HG02852 (cell line): ENCODE data around the gene SEM1.
"Not testable (repeated sequence)": the region's sequence is repeated elsewhere in the genome, so short reads cannot be mapped to it uniquely, and the experiment has no call there.

Experiments used
- ATAC-seq: cut with Tn5 transposase; IDR thresholded peaks from one replicate; pipeline ENCODE4 v1.9.1; 2021; ENCODE audit warnings: mild to moderate bottlenecking, moderate library complexity; ENCODE audit not compliant: unreplicated experiment

The SEM1 gene

DNA sequence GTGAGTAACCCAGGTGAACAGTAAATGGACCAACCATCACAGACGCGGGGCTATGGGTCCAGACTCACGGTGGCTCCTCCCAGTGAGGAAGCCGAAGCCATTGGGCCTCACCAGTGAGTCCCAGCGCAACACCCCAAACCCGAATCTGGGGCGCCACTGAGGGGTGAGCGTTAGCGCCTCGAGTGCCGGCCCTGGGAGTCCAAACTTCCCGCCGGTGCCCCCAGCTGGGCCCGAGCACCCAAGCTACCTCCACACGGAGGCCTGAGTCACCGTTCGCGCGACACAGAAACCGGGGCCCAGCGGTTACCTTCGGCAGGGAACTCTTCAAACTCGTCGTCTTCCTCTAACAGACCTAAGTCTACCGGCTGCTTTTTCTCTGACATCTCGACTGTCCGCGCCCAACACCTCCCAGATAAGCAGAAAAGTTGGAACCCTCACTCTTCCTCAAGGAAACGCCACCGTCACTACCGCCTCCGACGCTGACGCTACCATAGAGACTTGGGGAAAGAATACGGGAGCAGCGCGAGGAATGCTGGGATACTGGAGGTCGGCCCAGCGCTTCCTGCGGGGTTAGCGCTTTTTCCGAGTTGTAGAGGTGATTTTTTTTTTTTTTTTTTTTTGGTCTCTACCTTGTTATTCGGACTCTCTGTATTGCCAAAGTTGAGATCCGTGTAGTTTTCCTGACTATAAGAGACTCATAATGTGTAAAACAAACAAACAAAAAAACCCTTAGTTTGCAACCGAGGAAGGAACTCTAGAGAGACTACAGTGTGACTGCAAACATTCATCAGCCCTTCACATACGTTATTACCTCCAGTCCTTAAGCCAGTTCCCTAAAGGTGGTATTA, at the start of gene SEM1:
TSS of gene SEM1 (minus strand) at position 466 of the 848 bp plus-strand sequence. CDS start at position 383, 83 bp downstream.
- peak; percentile 92 for ATAC-seq

DNA sequence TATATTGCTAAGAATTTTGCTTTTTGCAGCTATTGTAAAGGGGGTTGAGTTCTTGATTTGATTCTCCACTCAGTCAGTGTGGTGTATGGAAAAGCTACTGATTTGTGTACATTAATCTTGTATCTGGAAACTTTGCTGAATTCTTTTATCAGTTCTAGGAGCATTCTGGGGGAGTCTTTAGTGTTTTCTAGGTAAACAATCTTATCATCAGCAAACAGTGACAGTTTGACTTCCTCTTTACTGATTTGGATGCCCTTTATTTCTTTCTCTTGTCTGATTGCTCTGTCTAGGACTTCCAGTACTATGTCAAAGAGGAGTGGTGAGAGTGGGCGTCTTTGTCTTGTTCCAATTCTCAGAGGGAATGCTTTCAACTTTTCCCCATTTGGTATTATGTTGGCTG, 48.2 kb upstream of the SEM1 start:
- ATAC-seq, result not testable (repeated sequence)

DNA sequence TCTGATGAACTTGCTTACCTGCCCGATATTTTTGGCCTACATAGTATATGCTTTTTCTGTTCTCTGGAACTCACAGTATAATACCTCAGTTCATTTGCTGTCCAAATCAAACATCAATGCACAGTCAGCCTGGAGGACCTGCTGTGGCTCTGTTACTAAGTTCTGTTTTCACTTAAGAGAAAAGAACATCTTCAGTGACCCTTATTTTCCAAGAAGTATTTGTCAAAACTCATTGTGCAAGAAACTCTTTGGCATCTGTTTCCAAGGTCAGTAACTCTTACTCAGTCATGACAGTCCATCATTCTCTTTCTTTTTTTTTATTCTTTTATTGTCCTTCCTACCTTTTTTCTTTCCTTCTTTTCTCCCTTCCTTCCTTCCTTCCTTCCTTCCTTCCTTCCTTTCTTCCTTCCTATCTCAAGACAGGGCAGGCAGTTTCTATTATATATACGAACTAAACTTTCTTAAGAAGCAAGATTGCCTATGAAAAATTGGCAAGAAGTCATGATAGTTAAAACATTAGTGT, 37.8 kb upstream of the SEM1 start:
- no peak for ATAC-seq

DNA sequence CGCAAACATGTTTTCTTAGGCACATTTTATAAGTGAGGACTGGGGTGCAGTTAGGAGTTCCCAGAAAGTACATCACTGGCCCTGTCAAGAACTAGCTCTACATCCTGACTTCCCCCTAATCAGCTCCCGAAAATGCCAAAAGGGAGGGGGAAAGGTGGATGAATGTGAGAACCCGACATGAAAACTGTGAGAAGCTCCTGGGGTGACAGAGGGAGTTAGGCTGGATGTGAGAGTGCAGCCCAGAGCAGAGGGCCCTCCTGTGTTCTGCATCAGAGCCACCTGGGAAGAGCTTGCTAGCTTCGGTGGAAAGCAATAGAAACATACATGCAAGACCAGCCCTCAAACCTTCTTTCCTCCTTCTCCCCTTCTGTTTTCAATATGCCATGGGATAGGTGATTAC, 30.5 kb upstream of the SEM1 start:
- no peak for ATAC-seq

DNA sequence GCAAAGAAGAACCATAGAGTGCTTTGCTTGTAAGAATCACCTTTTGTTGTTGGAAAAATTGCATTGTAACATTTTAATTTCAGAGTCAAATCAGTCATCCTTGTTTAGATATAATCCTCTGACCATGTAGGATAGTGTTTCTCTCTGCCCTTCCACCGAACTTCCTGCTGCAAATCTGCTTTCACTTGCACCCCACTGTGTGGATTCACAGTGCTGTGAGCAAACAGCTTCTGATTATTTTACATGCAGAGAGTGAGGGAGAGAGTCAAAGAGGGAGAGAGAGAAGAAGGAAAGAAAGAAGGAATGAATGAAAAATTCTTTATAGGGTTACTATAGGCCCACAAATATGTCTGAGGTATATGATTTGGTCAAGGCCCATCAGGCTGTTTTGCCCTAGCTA, 30.0 kb upstream of the SEM1 start:
- ATAC-seq, result no peak

DNA sequence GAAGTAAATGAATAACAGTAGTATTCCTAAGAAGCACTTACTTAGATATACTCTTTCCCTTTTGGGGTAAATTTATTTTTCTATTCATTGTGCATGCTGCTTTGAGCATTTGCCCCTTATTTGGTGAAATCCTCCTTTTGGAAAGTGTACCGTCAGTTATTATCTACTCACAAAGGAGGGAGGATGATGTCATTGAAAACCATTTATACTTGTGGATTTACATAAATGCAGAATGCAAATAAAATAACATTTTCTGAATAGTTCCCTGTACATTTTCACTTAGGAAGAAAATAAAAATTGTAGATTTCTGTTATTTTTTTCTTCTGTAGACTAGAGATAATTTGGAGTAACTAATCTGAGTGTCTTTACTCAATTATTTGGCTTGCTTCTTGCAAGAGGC, 29.5 kb upstream of the SEM1 start:
- no peak for ATAC-seq

DNA sequence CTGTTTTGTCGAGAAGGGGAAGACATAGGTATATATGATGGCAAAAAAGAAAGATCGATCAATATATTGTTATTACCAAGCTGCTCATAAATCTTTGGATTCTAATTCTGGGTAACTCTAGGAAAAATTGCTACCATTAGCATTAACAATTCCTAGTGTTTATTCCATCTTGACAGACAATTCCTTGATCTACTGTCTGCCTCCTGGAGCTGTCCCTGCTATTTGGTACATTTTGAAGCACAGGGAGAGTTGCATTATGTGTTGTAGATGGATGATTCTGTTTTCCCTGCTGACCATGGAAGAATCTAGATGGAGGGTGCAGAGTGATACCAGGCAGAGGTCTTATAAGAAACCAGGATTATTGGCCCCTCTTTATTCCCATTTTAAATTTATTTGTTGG, 29.1 kb upstream of the SEM1 start:
- no peak for ATAC-seq

DNA sequence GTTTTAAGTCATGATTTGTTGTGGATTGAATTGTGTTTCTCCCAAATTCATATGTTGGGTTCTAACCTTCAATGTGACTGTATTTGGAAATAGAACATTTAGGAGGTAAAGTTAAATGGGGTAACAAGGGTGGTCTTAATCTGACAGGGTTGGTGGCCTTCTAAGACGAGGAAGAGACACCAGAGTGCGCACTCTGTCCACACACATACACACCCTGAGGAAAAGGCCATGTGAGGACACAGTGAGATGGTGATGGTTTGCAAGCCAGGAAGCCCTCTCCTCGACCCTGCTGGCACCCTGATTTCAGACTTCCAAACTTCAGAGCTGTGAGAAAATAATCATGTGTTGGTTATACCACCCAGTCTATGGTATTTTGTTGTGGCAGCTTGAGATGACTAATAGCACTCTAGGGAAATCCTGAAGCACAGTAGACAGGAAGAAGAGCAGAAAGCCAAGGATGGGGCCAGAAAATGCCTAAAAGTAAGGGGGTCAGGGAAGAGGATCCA, 28.0 kb upstream of the SEM1 start:
- no peak for ATAC-seq

DNA sequence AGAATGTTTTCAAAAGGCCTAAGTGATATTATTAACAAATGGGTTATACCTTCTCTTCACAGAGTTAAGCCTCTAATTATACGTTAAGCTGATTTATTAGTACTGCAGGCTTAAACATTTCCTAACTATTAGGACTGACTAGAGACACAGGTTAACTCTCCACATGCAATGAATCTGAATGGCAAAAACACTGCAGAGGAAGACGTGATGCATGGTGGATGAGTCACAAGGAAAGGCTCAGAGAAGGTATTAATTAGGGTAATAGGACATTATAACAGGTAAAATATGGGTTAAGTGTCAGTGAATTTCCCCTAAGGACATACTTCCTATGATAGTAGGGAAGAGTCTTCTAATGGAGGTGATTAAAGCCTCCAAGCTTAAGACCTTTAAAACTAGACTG, 24.7 kb upstream of the SEM1 start:
- ATAC-seq, result no peak

DNA sequence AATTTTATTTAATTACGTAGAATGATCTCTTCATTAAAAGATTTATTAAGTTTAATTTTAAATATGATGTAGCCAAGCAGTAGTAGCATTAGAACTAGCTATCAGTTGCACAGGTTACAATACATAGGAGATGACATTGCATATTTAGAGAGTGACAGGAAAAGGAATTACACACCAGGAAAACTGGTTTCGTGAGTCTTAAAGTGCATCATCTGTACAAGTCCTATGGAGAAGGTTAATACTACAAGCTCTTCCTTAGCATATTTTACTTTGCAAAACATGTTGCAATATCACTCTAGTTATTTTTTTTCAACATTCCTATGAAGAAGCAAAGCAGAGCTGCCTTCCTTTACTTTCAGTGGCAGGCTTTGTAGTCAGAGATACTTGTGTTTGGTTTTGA, 20.2 kb upstream of the SEM1 start:
- ATAC-seq, result no peak

DNA sequence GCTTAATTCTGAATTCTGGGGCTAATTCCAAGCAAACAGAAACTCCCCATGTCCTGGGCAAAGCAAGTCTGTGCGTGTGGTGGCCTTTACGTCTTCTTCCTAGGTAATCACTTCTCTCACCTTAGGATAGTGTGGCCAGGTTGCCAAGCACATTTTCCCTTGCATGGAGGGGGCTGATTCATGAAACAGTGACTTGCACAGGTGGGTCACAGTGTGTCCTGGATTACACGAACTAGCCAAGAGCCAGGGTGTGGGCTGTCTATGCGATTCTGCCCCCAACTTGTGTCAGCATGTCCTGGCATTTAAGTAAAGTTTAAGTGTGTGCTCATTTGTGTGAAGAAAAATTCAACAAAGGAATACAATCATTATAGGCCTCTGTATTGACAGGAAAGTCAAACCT, 18.5 kb upstream of the SEM1 start:
- ATAC-seq, result no peak

DNA sequence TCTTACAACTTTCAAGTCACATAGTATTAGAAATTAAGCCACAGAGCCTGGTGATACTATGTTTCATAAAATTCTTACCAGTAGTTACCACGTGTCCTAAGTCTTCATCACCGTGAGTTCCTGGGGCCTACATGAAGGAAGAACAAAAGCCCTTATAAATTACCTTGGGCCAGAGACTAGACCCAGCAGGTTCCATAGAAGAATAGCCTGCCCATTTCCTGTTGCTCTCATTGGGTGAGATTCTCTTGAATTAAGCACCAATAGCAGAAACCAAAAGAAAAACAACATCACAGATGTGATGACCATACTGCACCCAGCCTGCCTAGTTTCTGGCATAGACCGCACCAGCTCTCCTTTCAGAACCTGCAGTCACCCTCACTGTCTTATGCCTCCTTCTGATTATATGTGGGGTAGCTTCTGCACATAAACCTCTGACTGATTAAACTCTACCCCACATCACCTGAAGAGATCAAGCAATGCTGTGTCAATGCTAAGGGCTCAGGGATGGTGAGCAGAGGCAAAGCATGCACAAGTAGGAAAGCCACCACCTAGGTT, 18.0 kb upstream of the SEM1 start:
- ATAC-seq, result no peak

DNA sequence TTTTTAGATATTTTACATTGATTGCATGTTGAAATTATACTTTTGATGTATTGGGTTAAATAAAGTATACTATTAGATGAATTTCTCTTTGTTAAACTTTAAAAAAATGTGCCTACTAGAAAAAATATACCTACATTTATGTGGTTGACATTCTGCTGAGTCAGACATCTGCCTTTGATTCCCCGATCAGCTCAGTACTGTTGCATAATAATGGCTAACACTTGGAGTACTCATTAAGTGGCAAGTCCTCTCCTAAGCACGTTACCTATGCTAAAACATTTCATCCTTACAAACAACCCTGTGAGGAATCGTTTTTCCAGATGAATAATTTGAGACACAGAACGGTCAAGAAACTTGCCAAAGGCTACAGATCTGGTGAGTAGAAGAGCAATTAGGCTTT, 14.0 kb upstream of the SEM1 start:
- ATAC-seq, result no peak

DNA sequence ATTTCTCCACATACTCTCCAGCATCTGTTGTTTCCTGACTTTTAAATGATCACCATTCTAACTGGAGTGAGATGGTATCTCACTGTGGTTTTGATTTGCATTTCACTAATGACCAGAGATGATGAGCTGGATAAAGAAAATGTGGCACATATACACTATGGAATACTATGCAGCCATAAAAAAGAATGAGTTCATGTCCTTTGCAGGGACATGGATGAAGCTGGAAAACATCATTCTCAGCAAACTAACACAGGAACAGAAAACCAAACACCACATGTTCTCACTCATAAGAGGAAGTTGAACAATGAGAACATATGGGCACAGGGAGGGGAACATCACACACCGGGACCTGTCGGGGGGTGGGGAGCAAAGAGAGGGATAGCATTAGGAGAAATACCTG, 13.3 kb upstream of the SEM1 start:
- ATAC-seq, result not testable (repeated sequence)

DNA sequence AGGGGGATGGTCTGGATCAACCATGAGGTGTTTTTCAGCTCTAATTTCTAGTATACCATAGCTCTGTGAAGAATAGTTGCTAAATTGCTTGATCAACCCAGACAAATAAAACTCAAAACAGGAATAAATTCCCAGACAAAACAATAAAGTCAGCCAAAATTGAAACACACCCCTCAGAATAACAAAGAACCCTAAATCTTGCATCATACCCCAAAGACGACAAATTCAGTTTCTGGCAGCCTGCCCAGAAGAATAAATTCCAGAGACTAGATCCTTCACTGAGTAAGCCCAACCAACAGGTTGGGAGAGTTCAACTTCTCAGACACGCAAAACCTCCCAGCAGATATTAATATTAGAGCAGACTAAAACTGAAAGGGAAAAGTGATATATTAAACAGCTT, 11.2 kb upstream of the SEM1 start:
- no peak for ATAC-seq

DNA sequence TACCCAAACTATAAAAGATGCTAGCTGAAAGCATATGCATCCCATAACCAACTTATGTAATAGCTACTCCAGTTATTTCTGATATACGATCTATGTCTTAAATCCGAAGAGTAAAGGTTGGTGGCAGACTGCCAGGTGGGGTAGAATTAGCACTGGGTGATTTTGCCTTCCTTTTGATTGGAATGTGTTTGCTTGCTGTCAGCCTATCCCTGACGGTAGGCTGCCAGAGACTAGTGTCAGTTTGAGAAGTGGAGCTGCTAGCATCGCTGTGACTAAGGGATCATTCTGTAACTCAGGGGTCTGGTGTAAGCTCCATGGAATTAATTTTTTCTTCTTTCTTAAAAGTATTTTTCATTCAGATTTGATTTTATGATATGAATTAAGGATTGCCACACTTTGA, 9.5 kb upstream of the SEM1 start:
- ATAC-seq, result no peak

DNA sequence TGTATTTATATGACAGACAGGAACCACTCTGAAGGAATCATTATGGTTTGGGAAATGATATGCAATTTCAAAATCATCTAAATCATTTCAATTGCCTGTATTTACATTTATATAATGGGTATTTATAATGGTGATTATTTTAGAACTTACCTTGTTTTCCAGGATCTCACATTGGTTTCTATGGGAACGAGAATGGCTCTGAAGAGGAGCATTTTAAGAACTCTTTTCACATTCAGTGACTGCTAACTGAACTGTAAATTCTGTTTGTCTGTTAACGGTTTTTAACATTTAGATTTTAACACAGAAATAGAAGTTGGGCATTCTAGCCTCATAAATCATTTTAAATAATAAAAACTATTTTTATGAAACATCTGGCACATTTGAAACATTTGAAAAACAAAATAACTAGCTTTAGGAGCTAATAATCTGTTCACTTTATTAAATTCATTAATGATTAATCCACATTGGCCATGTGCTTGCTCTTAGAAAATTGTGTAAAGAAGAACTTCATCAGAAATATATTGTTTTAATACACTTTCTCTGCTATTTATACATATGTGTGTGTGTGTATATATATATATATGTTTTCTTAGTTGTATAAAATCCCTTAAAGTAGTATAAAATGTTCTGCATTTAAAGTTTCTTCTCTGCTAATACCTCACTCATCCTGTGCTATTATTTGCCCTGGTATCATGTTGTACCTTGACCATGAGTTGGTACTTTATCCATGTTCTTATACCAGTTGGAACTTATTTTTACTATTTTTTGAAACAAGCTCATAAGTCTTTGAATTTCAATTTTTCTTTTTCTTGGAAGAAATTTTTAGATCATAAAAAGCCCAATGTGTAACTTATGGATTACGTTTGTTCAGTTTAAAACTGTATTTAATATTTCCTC, 8.7 kb upstream of the SEM1 start:
- ATAC-seq, result no peak

DNA sequence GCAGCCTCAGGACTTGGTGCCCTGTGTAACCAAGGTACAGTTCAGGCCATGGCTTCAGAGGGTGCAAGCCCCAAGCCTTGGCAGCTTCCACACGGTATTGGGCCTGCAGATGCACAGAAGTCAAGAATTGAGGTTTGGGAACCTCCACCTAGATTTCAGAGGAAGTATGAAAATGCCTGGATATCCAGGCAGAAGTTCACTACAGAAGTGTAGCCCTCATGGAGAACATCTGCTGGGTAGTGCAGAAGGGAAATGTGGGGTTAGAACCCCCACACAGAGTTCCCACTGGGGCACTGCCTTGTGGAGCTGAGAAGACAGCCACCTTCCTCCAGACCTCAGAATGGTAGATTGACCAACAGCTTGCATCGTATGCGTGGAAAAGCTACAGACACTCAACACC, 3.4 kb upstream of the SEM1 start:
- no peak for ATAC-seq

DNA sequence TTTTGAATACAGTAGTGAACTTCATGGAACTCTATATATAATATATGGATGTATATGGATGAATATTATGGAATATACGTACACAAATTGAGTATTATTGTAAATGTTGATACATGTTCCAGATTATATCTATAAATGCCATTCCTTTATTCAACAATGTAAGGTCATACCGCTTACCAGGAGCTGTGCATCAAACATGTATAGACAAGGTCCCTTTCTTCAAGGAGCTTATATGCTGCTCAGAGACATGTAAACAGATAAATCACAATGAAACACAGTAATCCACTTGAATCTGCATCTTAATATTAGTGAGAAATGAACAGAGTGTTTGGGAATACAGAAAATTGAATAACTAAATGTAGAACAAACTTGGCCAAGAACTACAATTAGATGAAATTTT, 898 bp upstream of the SEM1 start:
- no peak for ATAC-seq

DNA sequence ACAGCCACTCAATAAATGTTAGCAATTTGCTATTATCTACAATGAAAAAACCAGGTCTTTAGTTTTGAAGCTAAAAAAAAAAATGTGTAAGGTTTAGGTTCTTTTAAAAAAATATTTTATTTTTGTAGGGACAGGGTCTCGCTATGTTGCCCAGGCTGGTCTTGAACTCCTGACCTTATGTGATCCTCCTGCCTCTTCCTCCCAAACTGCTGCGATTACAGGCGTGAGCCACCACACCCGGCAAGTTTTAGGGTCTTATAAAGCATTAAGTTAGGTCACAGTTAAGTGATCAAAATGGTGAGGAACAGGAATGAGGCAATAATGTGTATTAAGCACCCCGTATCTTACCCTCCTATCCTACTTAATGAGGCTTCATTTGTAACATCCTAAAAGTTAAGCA, 774 bp downstream of the SEM1 start:
- ATAC-seq, result peak; percentile 9
